Right renal pelvis (tissue), 4 donors: Measurements from ENCODE around the gene C9orf78. TPM values are rescaled to one million over a fixed set of nuclear protein-coding genes. Genes with fewer than 3 reads are reported as not detected.

ENCODE experiments used
- DNase-seq, 4 donors: peaks; one replicate each; pipeline ENCODE4 v3.0.0-alpha.2; 2013; ENCODE audit warnings: low read depth in 4 of 4, low spot score in 3 of 4, missing footprints in 1 of 4
- polyA plus RNA-seq, 4 donors: library from polyadenylated mRNA; unstranded; fragments of 120-200 nt; gene quantifications; one replicate each; pipeline ENCODE4 v1.2.1, GENCODE V29; 2013; ENCODE audit not compliant: insufficient read length in 4 of 4

The C9orf78 gene
- polyA plus RNA-seq, 4 donors: 73.0 to 82.1 (median 78.6) TPM

DNA sequence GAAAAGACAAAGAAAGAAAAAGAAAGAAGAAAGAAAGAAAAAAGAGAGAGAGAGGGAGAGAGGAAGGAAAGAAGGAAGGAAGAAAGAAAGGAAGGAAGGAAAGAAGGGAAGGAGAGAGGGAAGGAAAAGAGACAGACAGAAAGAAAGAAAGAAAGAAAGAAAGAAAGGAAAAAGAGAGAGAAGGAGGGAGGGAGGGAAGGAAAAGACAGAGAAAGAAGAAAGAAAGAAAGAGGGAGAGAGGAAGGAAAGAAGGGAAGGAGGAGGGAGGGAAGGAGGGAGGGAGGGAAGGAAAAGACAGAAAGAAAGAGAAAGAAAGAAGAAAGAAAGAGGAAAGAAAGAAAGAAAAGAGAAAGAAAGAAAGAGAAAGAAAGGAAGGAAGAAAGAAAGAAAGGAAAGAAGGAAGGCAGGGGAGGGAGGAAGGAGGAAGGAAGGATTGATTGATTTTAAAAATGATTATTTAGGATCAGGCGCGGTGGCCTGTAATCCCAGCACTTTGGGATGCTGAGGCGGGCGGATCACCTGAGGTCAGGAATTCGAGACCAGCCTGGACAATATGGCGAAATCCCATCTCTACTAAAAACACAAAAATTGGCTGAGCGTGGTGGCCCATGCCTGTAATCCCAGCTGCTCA is 55.4 kb downstream of the C9orf78 start:
- no peak for DNase-seq

DNA sequence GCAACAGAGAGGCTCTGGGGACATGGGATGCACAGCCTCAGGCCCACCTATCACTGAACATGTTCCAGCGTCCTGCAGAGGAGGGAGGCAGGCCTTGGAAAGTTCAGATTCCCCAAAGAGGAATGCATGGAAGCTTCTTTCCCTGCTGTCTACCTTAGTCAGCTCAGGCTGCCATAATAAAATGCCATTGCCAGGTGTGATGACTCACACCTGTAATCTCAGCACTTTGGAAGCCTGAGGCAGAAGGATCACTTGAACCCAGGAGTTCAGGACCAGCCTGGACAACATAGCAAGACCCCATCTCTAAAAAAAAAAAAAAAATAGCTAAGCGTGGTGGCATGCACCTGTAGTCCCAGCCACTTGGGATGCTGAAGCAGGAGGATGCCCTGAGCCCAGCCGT is 56.6 kb downstream of the C9orf78 start:
- no peak for DNase-seq

DNA sequence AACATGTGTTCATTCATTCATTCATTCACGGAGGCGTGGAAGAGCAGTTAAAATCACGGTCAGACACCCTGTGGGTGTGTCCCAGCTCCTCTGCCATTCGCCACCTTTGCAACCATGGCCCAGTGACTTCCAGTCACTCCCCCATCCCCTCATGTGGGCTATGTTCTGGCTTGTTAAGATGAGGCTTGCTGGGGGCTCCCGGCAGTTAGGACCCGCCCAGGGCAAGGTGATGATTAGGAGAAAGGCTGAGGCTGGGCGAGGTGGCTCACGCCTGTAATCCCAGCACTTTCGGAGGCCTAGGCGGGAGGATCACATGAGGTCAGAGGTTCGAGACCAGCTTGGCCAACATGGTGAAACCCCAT is 57.3 kb downstream of the C9orf78 start:
- no peak for DNase-seq

Other genes with a start within 250 kb of the C9orf78 start
- under 1 TPM; 0.72 to 0.88 (median 0.79) TPM for gene C9orf50, start 214.2 kb downstream of the C9orf78 start, polyA plus RNA-seq
- gene NTMT1, start 209.1 kb downstream of the C9orf78 start, polyA plus RNA-seq: 10 to 100 TPM; 33.1 to 38.4 (median 33.9) TPM
- 10 to 100 TPM; 18.2 to 20.9 (median 18.7) TPM for gene ASB6, start 193.1 kb downstream of the C9orf78 start, polyA plus RNA-seq
- gene PRRX2, start 169.6 kb downstream of the C9orf78 start, polyA plus RNA-seq: 1 to 10 TPM; 1.1 to 1.8 (median 1.2) TPM
- 1 to 10 TPM; 5.4 to 7.1 (median 6.1) TPM for gene PTGES, start 82.2 kb downstream of the C9orf78 start, polyA plus RNA-seq
- 10 to 100 TPM; 20.0 to 22.2 (median 21.3) TPM for gene TOR1B, start 32.1 kb downstream of the C9orf78 start, polyA plus RNA-seq
- gene TOR1A, start 11.1 kb downstream of the C9orf78 start, polyA plus RNA-seq: 10 to 100 TPM; 44.0 to 46.4 (median 44.2) TPM
- gene USP20, start 183 bp upstream of the C9orf78 start, polyA plus RNA-seq: 10 to 100 TPM; 18.1 to 26.4 (median 22.0) TPM
- 10 to 100 TPM; 42.1 to 53.5 (median 49.1) TPM for gene FNBP1, start 207.9 kb upstream of the C9orf78 start, polyA plus RNA-seq
- 10 to 100 TPM; 54.8 to 60.6 (median 55.7) TPM for gene GPR107, start 218.6 kb upstream of the C9orf78 start, polyA plus RNA-seq